Measurements from ENCODE around the gene EXO1.

GRCh38 chr1:241828463-241829021, 19.5 kb upstream of the EXO1 start:
- TF ChIP-seq POLR2AphosphoS5 (IDR thresholded peaks at IDR 0.05; ENCODE audit: low read depth, low read length) (no peak), POLR2A (IDR thresholded peaks at IDR 0.05; ENCODE audit: borderline replicate concordance, extremely low read depth, insufficient read depth, insufficient read length) (no peak), CTCF (IDR thresholded peaks at IDR 0.05 in 2 of 3, conservative IDR thresholded peaks at IDR 0.05 in 1 of 3; ENCODE audit: borderline replicate concordance in 1 of 3, insufficient read depth in 1 of 3, low read depth in 2 of 3, low read length in 2 of 3) (no peak), MAX (IDR thresholded peaks at IDR 0.05) (no peak), EZH2phosphoT487 (IDR thresholded peaks at IDR 0.05; ENCODE audit: borderline replicate concordance) (no peak), EZH2 (IDR thresholded peaks at IDR 0.05) (no peak), REST (IDR thresholded peaks at IDR 0.05; ENCODE audit: low read depth) (no peak), CEBPB (IDR thresholded peaks at IDR 0.05; ENCODE audit: low read depth) (no peak)

All from HCT116 (cell line).